Left ventricle myocardium superior (tissue), 1 donor: ENCODE results near the gene OR2J2. TPM values are rescaled to one million over a fixed set of nuclear protein-coding genes. Genes with fewer than 3 reads are reported as not detected.
"Not testable (repeated sequence)": the region's sequence is repeated elsewhere in the genome, so short reads cannot be mapped to it uniquely, and the experiment has no call there.

Experiments
- ATAC-seq: fragments of 200-7000 bp; cut with Tn5 transposase; one replicate; pipeline ENCODE4 v1.9.1; 2020; ENCODE audit warnings: mild to moderate bottlenecking, moderate library complexity
- DNase-seq: peaks from one replicate; pipeline ENCODE4 v3.0.0-alpha.2; 2020
- intact Hi-C: fragments of 100-400 bp; cut with micrococcal nuclease; formaldehyde crosslinking; loops from one replicate; pipeline ENCODE4 v1.11.0; 2022
- total RNA-seq: library from RNA; stranded (reverse); fragmentation: NEBNext Ultra II Directional; extraction: Animal tissue kit (Norgen Biotek cat#: 25700); gene quantifications from one replicate; pipeline ENCODE4 v1.2.1, GENCODE V29; 2021
- donor health status: DM: no; HTN: yes; CAD: no; lungs with severe emphysema.

The OR2J2 gene
- total RNA-seq, 1 donor from 2014 or later, result not detected

- ATAC-seq (no peak), DNase-seq (no peak)
- intact Hi-C loops, result no loop called here
Measured at GRCh38 chr6:29216528-29216927, 45.8 kb downstream of the OR2J2 start.

DNA sequence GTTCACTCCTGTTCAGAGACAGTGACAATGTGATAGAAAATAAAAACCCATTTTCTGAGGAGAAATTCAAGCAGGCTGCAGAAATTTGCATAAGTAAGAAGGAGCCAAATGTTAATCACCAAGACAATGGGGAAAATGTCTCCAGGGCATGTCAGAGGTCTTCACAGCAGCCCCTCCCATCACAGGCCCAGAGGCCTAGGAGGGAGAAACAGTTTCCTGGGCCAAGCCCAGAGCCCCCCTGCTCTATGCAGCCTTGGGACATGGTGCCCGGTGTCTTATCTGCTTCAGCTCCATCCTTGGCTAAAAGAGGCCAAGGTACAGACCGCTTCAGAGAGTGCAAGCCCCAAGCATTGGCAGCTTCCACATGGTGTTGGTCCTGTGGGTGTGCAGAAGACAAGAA is 46.5 kb downstream of the OR2J2 start:
- intact Hi-C loops, ATAC-seq, DNase-seq: not testable (repeated sequence)

GRCh38 chr6:29218056-29218455 is 47.3 kb downstream of the OR2J2 start:
- intact Hi-C loops, ATAC-seq, DNase-seq: not testable (repeated sequence)

Other genes starting within 250 kb of the OR2J2 start
- 19.2 TPM for gene TRIM27, start 246.9 kb upstream of the OR2J2 start, total RNA-seq
- 0.30 TPM for gene ZNF311, start 165.6 kb upstream of the OR2J2 start, total RNA-seq
- gene OR2W1, start 125.7 kb upstream of the OR2J2 start, total RNA-seq, result not detected
- gene OR2B3, start 83.6 kb upstream of the OR2J2 start, total RNA-seq, result not detected
- gene OR2J1, start 71.4 kb upstream of the OR2J2 start, total RNA-seq, result not detected
- gene OR2J3, start 62.8 kb upstream of the OR2J2 start, total RNA-seq, result not detected
- gene OR14J1, start 130.8 kb downstream of the OR2J2 start, total RNA-seq, result not detected
- not detected for gene OR5V1, start 198.0 kb downstream of the OR2J2 start, total RNA-seq
- not detected for gene OR12D3, start 204.4 kb downstream of the OR2J2 start, total RNA-seq
- gene OR12D2, start 224.7 kb downstream of the OR2J2 start, total RNA-seq, result not detected
- gene OR12D1, start 244.0 kb downstream of the OR2J2 start, total RNA-seq, result not detected